K562 (cell line): ENCODE results near the gene SPINT2. TPM values are rescaled to one million over a fixed set of nuclear protein-coding genes. Genes with fewer than 3 reads are reported as not detected.
A peak's percentile ranks its signal among the peaks of the same experiment; 100 is the strongest.

Source experiments
- CBFA2T3 ChIP-seq: fragments of 450-650 bp; IDR thresholded peaks from 2 replicates; pipeline ENCODE4 v1.6.1; 2017
- CTBP1 ChIP-seq: fragments of 450-650 bp; IDR thresholded peaks from 2 replicates; pipeline ENCODE4 v1.6.1; 2016; ENCODE audit warnings: borderline replicate concordance
- FOXJ3 ChIP-seq: sonication (generic); formaldehyde crosslinking; IDR thresholded peaks from 2 replicates; pipeline ENCODE4 v1.4.0; 2020; ENCODE audit warnings: mild to moderate bottlenecking, missing genetic modification reagents
- HDAC2 ChIP-seq: fragments of 450-650 bp; IDR thresholded peaks from 2 replicates; pipeline ENCODE4 v1.6.1; 2016; ENCODE audit warnings: mild to moderate bottlenecking
- LARP7 ChIP-seq: fragments of 450-650 bp; IDR thresholded peaks from 2 replicates; pipeline ENCODE4 v1.6.1; 2016
- NCOA1 ChIP-seq: fragments of 450-650 bp; IDR thresholded peaks from 2 replicates; pipeline ENCODE4 v1.6.1; 2016; ENCODE audit warnings: low read depth
- NR3C1 ChIP-seq: sonication (generic); formaldehyde crosslinking; IDR thresholded peaks from 2 replicates; pipeline ENCODE4 v1.8.1; 2022; ENCODE audit warnings: missing genetic modification reagents
- OTX1 ChIP-seq: fragments of 450-650 bp; formaldehyde crosslinking; IDR thresholded peaks from 2 replicates; pipeline ENCODE4 v1.4.0; 2022; ENCODE audit warnings: mild to moderate bottlenecking
- SAFB ChIP-seq: fragments of 200-400 bp; formaldehyde crosslinking; IDR thresholded peaks from 2 replicates; pipeline ENCODE4 v1.6.1; 2017; ENCODE audit warnings: low read depth, low read length, borderline replicate concordance
- TGIF2 ChIP-seq: sonication (generic); formaldehyde crosslinking; IDR thresholded peaks from 2 replicates; pipeline ENCODE4 v1.8.1; 2022; ENCODE audit warnings: mild to moderate bottlenecking, missing genetic modification reagents, moderate library complexity
- THRB ChIP-seq: fragments of 450-650 bp; formaldehyde crosslinking; conservative IDR thresholded peaks from 2 replicates; pipeline ENCODE4 v1.4.0; 2022; ENCODE audit warnings: mild to moderate bottlenecking, missing genetic modification characterization
- U2AF1 ChIP-seq: fragments of 200-400 bp; formaldehyde crosslinking; optimal IDR thresholded peaks from 2 replicates; pipeline ENCODE3; 2017; ENCODE audit warnings: mild to moderate bottlenecking, low read depth, low read length, moderate library complexity
- ZFP91 ChIP-seq: sonication (generic); formaldehyde crosslinking; IDR thresholded peaks from 2 replicates; pipeline ENCODE4 v1.8.0; 2022; ENCODE audit warnings: mild to moderate bottlenecking, missing genetic modification reagents
- ZNF318 ChIP-seq, 2 experiments: fragments of 450-650 bp; IDR thresholded peaks; 2 replicates each; pipeline ENCODE4 v1.6.1; 2016; ENCODE audit warnings: mild to moderate bottlenecking in 2 of 2, borderline replicate concordance in 1 of 2, low read depth in 1 of 2, moderate library complexity in 1 of 2
- ZNF586 ChIP-seq: fragments of 450-650 bp; formaldehyde crosslinking; conservative IDR thresholded peaks from 2 replicates; pipeline ENCODE4 v1.4.0; 2020; ENCODE audit warnings: mild to moderate bottlenecking, moderate library complexity
- ZNF766 ChIP-seq: fragments of 200-800 bp; sonication (Bioruptor generic); conservative IDR thresholded peaks from 2 replicates; pipeline ENCODE4 v1.6.1; 2016; ENCODE audit warnings: missing genetic modification characterization, missing compliant biosample characterization
- polyA plus RNA-seq, 8 experiments: library from polyadenylated mRNA; depleted of rRNA in 4 of 8; stranded (reverse) in 5 of 8; unstranded in 3 of 8; fragments of >200 nt; fragmentation: Nextera tagmentation in 2 of 8; fragmentation: Illumina TruSeq in 1 of 8; extraction: Ambion mirVana in 2 of 8; extraction: Trizol in 1 of 8; gene quantifications; 2 replicates each; pipeline versions ENCODE4 v1.2.1 to v1.2.3, GENCODE V29; 2011 to 2014; ENCODE audit warnings: inconsistent platforms in 1 of 8, missing spikeins in 1 of 8
- total RNA-seq, 7 experiments: library from RNA; depleted of rRNA in 6 of 7; stranded (reverse); fragments of >200 nt in 6 of 7; fragmentation: Illumina TruSeq in 2 of 7; extraction: Trizol in 2 of 7; gene quantifications; 2 replicates each; pipeline versions ENCODE4 v1.2.1 to v1.2.3, GENCODE V29; 2011 to 2021; ENCODE audit warnings: low replicate concordance in 1 of 7

Gene SPINT2
- total and polyA plus RNA-seq, 9 of the 15 experiments (the other 6 are each of a cell fraction or from before 2014, with no cell fraction given) = 0.65 to 4.5 (median 3.4) TPM

GRCh38 chr19:38317104-38317612 is 52.8 kb downstream of the SPINT2 start (continued):
- TF ChIP-seq ZNF318 (IDR thresholded peaks at IDR 0.05; ENCODE audit: borderline replicate concordance in 1 of 2, low read depth in 1 of 2) = no peak
- no peak for TF ChIP-seq FOXJ3
- TF ChIP-seq THRB (CRISPR knock-in tag) = 0 out of 2 replicates have a peak, but pooled peaks have one; percentile 51
- TF ChIP-seq ZNF766 (CRISPR knock-in tag) = peak; percentile 94
- no peak for TF ChIP-seq TGIF2
- no peak for TF ChIP-seq ZNF586 (CRISPR knock-in tag)
- no peak for TF ChIP-seq SAFB
- TF ChIP-seq NCOA1 = peak; percentile 93
- no peak for TF ChIP-seq ZFP91 (CRISPR knock-in tag)
- TF ChIP-seq CBFA2T3 = peak; percentile 99
- TF ChIP-seq LARP7 = peak; percentile 95
- TF ChIP-seq CTBP1 = peak; percentile 98
- no peak for TF ChIP-seq U2AF1
- TF ChIP-seq OTX1 = peak; percentile 85; the same call in 1 of the 2 replicates
- TF ChIP-seq NR3C1 (CRISPR knock-in tag) = no peak
- peak; percentile 88 for TF ChIP-seq HDAC2
